Measurements from ENCODE around the gene POGZ.

- no peak for TF ChIP-seq CTCF (IDR thresholded peaks at IDR 0.05)
- no peak for TF ChIP-seq POLR2A (IDR thresholded peaks at IDR 0.05)
- TF ChIP-seq POLR2AphosphoS5 (IDR thresholded peaks at IDR 0.05): no peak
Measured at GRCh38 chr1:151364996-151365395, 94.3 kb downstream of the POGZ start.

All from prostate gland (tissue), 2 donors.